SK-N-SH (cell line): Measurements from ENCODE around the gene PCBD2. TPM values are rescaled to one million over a fixed set of nuclear protein-coding genes. Genes with fewer than 3 reads are reported as not detected.

ENCODE experiments used
- CTCF ChIA-PET: fragments of 300-600, 350-600 bp; formaldehyde crosslinking; extraction: SDS; loops from one replicate; lab custom pipeline; 2021; lab: Yijun Ruan, JAX
- POLR2A ChIA-PET: fragments of 350-600 bp; sonication (Branson Sonifier 250); formaldehyde crosslinking; extraction: SDS; loops from one replicate; lab custom pipeline; 2020; ENCODE audit warnings: antibody characterized with exemption, inconsistent platforms; lab: Yijun Ruan, JAX
- DNase-seq: peaks from one replicate; pipeline ENCODE4 v3.0.0; 2012
- H2AFZ ChIP-seq: fragments of 200-600 bp; sonication (generic); 2 replicates; pipeline ENCODE4 v1.8.1; 2016; ENCODE audit warnings: antibody characterized with exemption, mild to moderate bottlenecking, low read depth
- H3F3A ChIP-seq: fragments of 200-600 bp; sonication (generic); replicated peaks from 2 replicates; pipeline ENCODE3; 2016; ENCODE audit warnings: antibody characterized with exemption, mild to moderate bottlenecking; ENCODE audit not compliant: insufficient read depth
- H3K27ac ChIP-seq, 2 experiments: fragments of 200-500 bp in 1 of 2; fragments of 200-600 bp in 1 of 2; sonication (Bioruptor generic) in 1 of 2; sonication (generic), shearing (Covaris generic) in 1 of 2; 2 replicates each; pipeline versions ENCODE4 v1.5.1 to v1.6.1; 2014 to 2016; ENCODE audit warnings: low read depth in 2 of 2, inconsistent platforms in 1 of 2, low read length in 1 of 2, mild to moderate bottlenecking in 1 of 2, mixed read lengths in 1 of 2
- H3K27me3 ChIP-seq: fragments of 200-600 bp; sonication (generic), shearing (Covaris generic); 2 replicates; pipeline ENCODE4 v1.6.1; 2016; ENCODE audit warnings: mixed run types; ENCODE audit not compliant: insufficient read depth
- H3K36me3 ChIP-seq, 2 experiments: fragments of 200-500 bp in 1 of 2; fragments of 200-600 bp in 1 of 2; sonication (Bioruptor generic) in 1 of 2; sonication (generic) in 1 of 2; replicated peaks in 1 of 2; 2 replicates each; pipeline versions ENCODE3 to v1.5.1; 2014 to 2016; ENCODE audit warnings: low read length in 1 of 2, mild to moderate bottlenecking in 1 of 2; ENCODE audit not compliant: insufficient read depth in 2 of 2, control insufficient read depth in 1 of 2
- H3K4me1 ChIP-seq, 2 experiments: fragments of 200-500 bp in 1 of 2; fragments of 200-600 bp in 1 of 2; sonication (Bioruptor generic) in 1 of 2; sonication (generic), shearing (Covaris generic) in 1 of 2; 2 replicates each; pipeline versions ENCODE4 v1.5.1 to v1.6.1; 2014 to 2016; ENCODE audit warnings: low read depth in 1 of 2, low read length in 1 of 2, mixed run types in 1 of 2; ENCODE audit not compliant: insufficient read depth in 2 of 2, control insufficient read depth in 1 of 2
- H3K4me2 ChIP-seq: fragments of 200-600 bp; sonication (generic), shearing (Covaris generic); 2 replicates; pipeline ENCODE4 v1.6.1; 2017; ENCODE audit warnings: mixed run types
- H3K4me3 ChIP-seq, 2 experiments: fragments of 200-500 bp in 1 of 2; fragments of 200-600 bp in 1 of 2; sonication (Bioruptor generic) in 1 of 2; sonication (generic), shearing (Covaris generic) in 1 of 2; 2 replicates each; pipeline versions ENCODE4 v1.5.1 to v1.8.1; 2014 to 2016; ENCODE audit warnings: low read depth in 2 of 2, inconsistent platforms in 1 of 2, low read length in 1 of 2, mild to moderate bottlenecking in 1 of 2, mixed read lengths in 1 of 2, moderate library complexity in 1 of 2
- H3K79me2 ChIP-seq: fragments of 200-600 bp; sonication (generic); 2 replicates; pipeline ENCODE4 v1.8.1; 2017; ENCODE audit warnings: mild to moderate bottlenecking; ENCODE audit not compliant: insufficient read depth
- H3K9ac ChIP-seq: fragments of 200-600 bp; sonication (generic); 2 replicates; pipeline ENCODE4 v1.6.1; 2017; ENCODE audit warnings: mixed run types
- H3K9me2 ChIP-seq: fragments of 200-600 bp; sonication (generic); 2 replicates; pipeline ENCODE4 v1.6.1; 2017; ENCODE audit warnings: mixed run types
- H3K9me3 ChIP-seq: fragments of 200-600 bp; sonication (generic); 2 replicates; pipeline ENCODE4 v1.6.1; 2017; ENCODE audit warnings: mixed run types, mild to moderate bottlenecking, moderate library complexity
- H4K20me1 ChIP-seq: fragments of 200-600 bp; sonication (generic); 2 replicates; pipeline ENCODE4 v1.6.1; 2017; ENCODE audit warnings: mild to moderate bottlenecking, mixed run types; ENCODE audit not compliant: insufficient read depth
- CHD2 ChIP-seq: fragments of 150-350 bp; IDR thresholded peaks from 2 replicates; pipeline ENCODE4 v1.6.1; 2018; ENCODE audit warnings: low read length; ENCODE audit not compliant: partially characterized antibody
- ELF1 ChIP-seq: IDR thresholded peaks from 2 replicates; pipeline ENCODE4 v1.4.0; 2012
- EP300 ChIP-seq, 2 experiments: IDR thresholded peaks; 2 replicates each; pipeline versions ENCODE4 v1.4.0 to v1.6.1; 2012; ENCODE audit warnings: borderline replicate concordance in 1 of 2, low read depth in 1 of 2, low read length in 1 of 2
- EZH2phosphoT487 ChIP-seq: fragments of 200-600 bp; sonication (generic); IDR thresholded peaks from 2 replicates; pipeline ENCODE4 v1.6.1; 2017; ENCODE audit warnings: low read depth, mixed run types, mild to moderate bottlenecking, antibody characterized with exemption, moderate library complexity, borderline replicate concordance
- GABPA ChIP-seq: IDR thresholded peaks from 2 replicates; pipeline ENCODE4 v1.4.0; 2012; ENCODE audit warnings: low read depth, mild to moderate bottlenecking
- MEF2A ChIP-seq: IDR thresholded peaks from 2 replicates; pipeline ENCODE4 v1.4.0; 2012; ENCODE audit warnings: low read depth, borderline replicate concordance
- NFIC ChIP-seq: IDR thresholded peaks from 2 replicates; pipeline ENCODE4 v1.4.0; 2012; ENCODE audit warnings: borderline replicate concordance
- RCOR1 ChIP-seq: fragments of 150-350 bp; IDR thresholded peaks from 2 replicates; pipeline ENCODE4 v1.6.1; 2017; ENCODE audit warnings: antibody characterized with exemption, low read length
- RFX5 ChIP-seq: IDR thresholded peaks from 2 replicates; pipeline ENCODE4 v1.6.1; 2012; ENCODE audit warnings: mild to moderate bottlenecking, improper control_type of control experiment, low read length
- TAF1 ChIP-seq: IDR thresholded peaks from 2 replicates; pipeline ENCODE4 v1.6.1; 2012; ENCODE audit warnings: low read depth, mild to moderate bottlenecking, low read length, moderate library complexity, borderline replicate concordance
- TEAD4 ChIP-seq: IDR thresholded peaks from 2 replicates; pipeline ENCODE4 v1.4.0; 2012; ENCODE audit warnings: mild to moderate bottlenecking, borderline replicate concordance; ENCODE audit not compliant: insufficient read depth
- YY1 ChIP-seq: IDR thresholded peaks from 2 replicates; pipeline ENCODE4 v1.4.0; 2012; ENCODE audit warnings: low read depth, mild to moderate bottlenecking
- WGBS: methylation state at CpG from one replicate; pipeline ENCODE4 v1.1.6; 2017; ENCODE audit warnings: low lambda C conversion rate; 5-methylcytosine and 5-hydroxymethylcytosine counted together
- polyA plus RNA-seq, 3 experiments: library from polyadenylated mRNA; depleted of rRNA; stranded (reverse); fragments of >200 nt; gene quantifications; 2 replicates each; pipeline ENCODE4 v1.2.3, GENCODE V29; 2012
- TF ChIP-seq, protein P1 (sequence below): IDR thresholded peaks from 2 replicates; pipeline ENCODE4 v1.4.0; 2012; ENCODE audit warnings: low read depth, borderline replicate concordance
- TF ChIP-seq, protein P2 (sequence below): fragments of 150-350 bp; IDR thresholded peaks from 2 replicates; pipeline ENCODE4 v1.6.1; 2017; ENCODE audit warnings: antibody characterized with exemption, low read length, low read depth, borderline replicate concordance

PCBD2 gene
- polyA plus RNA-seq, 1 of the 3 experiments (the other 2 are of a cell fraction) = 5.1 TPM

DNA sequence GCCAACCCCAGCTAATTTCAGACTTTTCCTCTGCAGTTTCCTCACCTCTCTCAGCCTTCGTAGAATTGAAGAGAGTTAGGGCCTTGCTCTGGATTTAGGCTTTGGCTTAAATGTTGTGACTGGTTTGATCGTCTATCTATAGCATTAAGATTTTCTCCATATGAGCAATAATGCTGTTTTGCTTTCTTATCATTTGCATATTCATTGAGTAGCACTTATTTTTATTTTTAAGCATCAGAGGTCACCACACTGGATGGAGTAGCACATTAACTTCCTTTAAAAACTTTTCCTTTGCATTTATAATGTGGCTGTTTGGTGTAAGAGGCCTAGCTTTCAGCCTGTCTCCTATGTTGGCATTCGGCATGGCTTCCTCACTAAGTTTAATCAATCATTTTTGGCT is 12.6 kb upstream of the PCBD2 start:
- Histone ChIP-seq H4K20me1 (no peaks in the 10 kb centered on the region), H2AFZ (no peak overlapping the region), H3K4me1 (no peaks in the 10 kb centered on the region), H3F3A (no peaks in the 10 kb centered on the region), H3K79me2 (peaks cover 24% of the 10 kb centered on the region), H3K9me3 (no peaks in the 10 kb centered on the region), H3K9ac (no peak overlapping the region), H3K27me3 (no peaks in the 10 kb centered on the region), H3K36me3 (peaks cover 11 to 22% of the 10 kb centered on the region in 2 experiments), H3K27ac (no peak overlapping the region), H3K4me2 (no peak overlapping the region), H3K4me3 (no peak overlapping the region), H3K9me2 (no peaks in the 10 kb centered on the region)
- 96% methylated on average over 3 of the region's 3 CpGs for WGBS
- TF ChIP-seq TEAD4 (no peak), RFX5 (no peak)
- no peak for DNase-seq
- ChIA-PET CTCF (interaction anchor here (1.4 kb wide), 1 partner anchor 13 kb away, joined by 9 read pairs; the partner anchor contains the start of gene PCBD2), POLR2A (no interaction called here)

- Histone ChIP-seq H3K27me3 (no peaks in the 10 kb centered on the region), H3K9ac (no peak overlapping the region), H3K79me2 (peaks cover 20% of the 10 kb centered on the region), H3F3A (no peaks in the 10 kb centered on the region)
- POLR2A ChIA-PET = no interaction called here
- no peak for TF ChIP-seq ELF1
- TF ChIP-seq EZH2phosphoT487 = no peak
- no peak for TF ChIP-seq GABPA
- no peak for TF ChIP-seq EP300 (IDR thresholded peaks at IDR 0.05; ENCODE audit: borderline replicate concordance in 1 of 2, low read depth in 1 of 2, low read length in 1 of 2)
- TF ChIP-seq CHD2 = no peak
- TF ChIP-seq RFX5 = no peak
- TF ChIP-seq YY1 = no peak
- TF ChIP-seq, all 33 proteins: peak for 0
- no peaks in the 10 kb centered on the region for H4K20me1 ChIP-seq
- H2AFZ ChIP-seq = no peak overlapping the region
- H3K9me3 ChIP-seq = no peaks in the 10 kb centered on the region
- H3K27ac ChIP-seq = no peak overlapping the region
- peaks cover 11 to 29% of the 10 kb centered on the region in 2 experiments for H3K36me3 ChIP-seq
- H3K9me2 ChIP-seq = no peaks in the 10 kb centered on the region
- DNase-seq = no peak
- no peak overlapping the region for H3K4me2 ChIP-seq
- CTCF ChIA-PET = interaction anchor here (4.0 kb wide), 1 partner anchor 12 kb away, joined by 14 read pairs; the partner anchor contains the start of gene PCBD2
- H3K4me1 ChIP-seq = no peaks in the 10 kb centered on the region
- H3K4me3 ChIP-seq = no peak overlapping the region
- WGBS = 98% methylated on average over 2 of the region's 2 CpGs
Measured at GRCh38 chr5:134892926-134893325, 12.0 kb upstream of the PCBD2 start.

DNA sequence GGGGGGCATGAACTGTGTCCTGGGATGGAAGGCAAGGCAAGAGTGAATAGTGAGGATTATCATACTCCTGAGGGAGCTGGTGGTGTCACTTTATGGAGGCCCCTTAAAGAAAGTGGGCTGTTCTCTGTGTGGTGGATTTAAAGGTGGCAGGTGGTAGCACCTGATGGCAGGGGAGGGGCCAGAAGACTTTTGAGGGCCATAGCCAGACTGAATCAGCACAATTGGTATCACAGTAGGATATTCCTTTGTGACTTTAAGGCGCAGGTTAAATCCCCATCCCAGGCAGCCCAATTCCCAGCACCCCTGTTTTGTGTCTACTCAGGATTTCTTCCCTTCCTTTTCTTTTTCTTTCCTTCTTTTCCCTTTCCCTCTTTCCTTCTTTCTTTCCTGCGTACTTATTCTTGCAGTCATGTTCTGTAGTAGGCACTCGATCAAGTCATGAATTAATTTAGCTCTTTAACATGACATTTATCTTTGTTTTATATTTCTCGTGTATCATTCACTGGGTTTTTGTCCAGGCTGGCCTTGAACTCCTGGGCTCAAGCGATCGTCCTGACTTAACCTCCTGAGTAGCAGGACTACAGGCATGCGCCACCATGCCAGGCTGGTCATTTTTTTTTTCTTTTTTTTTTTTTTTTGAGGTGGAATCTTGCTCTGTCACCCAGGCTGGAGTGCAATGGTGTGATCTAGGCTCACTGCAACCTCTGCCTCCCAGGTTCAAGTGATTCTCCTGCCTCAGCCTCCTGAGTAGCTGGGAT is 11.0 kb upstream of the PCBD2 start:
- ChIA-PET CTCF (interaction anchor here (4.0 kb wide), 1 partner anchor 11 kb away, joined by 14 read pairs; the partner anchor contains the start of gene PCBD2), POLR2A (interaction anchor here (0.7 kb wide), 1 partner anchor 11 kb away, joined by 3 read pairs; no protein-coding TSS in a partner anchor)
- H3K27ac ChIP-seq = no peak overlapping the region
- TF ChIP-seq TAF1 (no peak), NFIC (no peak), ELF1 (no peak), EP300 (IDR thresholded peaks at IDR 0.05; ENCODE audit: borderline replicate concordance in 1 of 2, low read depth in 1 of 2, low read length in 1 of 2) (no peak), MEF2A (no peak), RCOR1 (no peak), GABPA (no peak)
- TF ChIP-seq, protein P1, sequence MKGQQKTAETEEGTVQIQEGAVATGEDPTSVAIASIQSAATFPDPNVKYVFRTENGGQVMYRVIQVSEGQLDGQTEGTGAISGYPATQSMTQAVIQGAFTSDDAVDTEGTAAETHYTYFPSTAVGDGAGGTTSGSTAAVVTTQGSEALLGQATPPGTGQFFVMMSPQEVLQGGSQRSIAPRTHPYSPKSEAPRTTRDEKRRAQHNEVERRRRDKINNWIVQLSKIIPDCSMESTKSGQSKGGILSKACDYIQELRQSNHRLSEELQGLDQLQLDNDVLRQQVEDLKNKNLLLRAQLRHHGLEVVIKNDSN = no peak
- TF ChIP-seq, protein P2, sequence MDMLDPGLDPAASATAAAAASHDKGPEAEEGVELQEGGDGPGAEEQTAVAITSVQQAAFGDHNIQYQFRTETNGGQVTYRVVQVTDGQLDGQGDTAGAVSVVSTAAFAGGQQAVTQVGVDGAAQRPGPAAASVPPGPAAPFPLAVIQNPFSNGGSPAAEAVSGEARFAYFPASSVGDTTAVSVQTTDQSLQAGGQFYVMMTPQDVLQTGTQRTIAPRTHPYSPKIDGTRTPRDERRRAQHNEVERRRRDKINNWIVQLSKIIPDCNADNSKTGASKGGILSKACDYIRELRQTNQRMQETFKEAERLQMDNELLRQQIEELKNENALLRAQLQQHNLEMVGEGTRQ = no peak
- peaks cover 12% of the 10 kb centered on the region for H3K79me2 ChIP-seq
- H4K20me1 ChIP-seq = no peaks in the 10 kb centered on the region
- no peaks in the 10 kb centered on the region for H3K4me1 ChIP-seq
- no peak overlapping the region for H3K4me2 ChIP-seq
- 94% methylated on average over 7 of the region's 7 CpGs for WGBS
- no peaks in the 10 kb centered on the region for H3F3A ChIP-seq
- no peak overlapping the region for H2AFZ ChIP-seq
- no peak overlapping the region for H3K4me3 ChIP-seq
- H3K9me2 ChIP-seq = no peaks in the 10 kb centered on the region
- no peak for DNase-seq
- H3K36me3 ChIP-seq = peaks cover 11 to 39% of the 10 kb centered on the region in 2 experiments
- H3K9ac ChIP-seq = no peak overlapping the region
- no peaks in the 10 kb centered on the region for H3K9me3 ChIP-seq
- no peaks in the 10 kb centered on the region for H3K27me3 ChIP-seq
